Kidney (tissue), 14 donors: ENCODE results near the gene ADARB2. TPM values are rescaled to one million over a fixed set of nuclear protein-coding genes. Genes with fewer than 3 reads are reported as not detected.
A peak's percentile ranks its signal among the peaks of the same experiment; 100 is the strongest.

ENCODE experiments used
- DNase-seq, 5 donors: peaks; one replicate each; pipeline ENCODE4 v3.0.0-alpha.2; 2013 to 2020
- FAIRE-seq: peaks from 2 replicates; lab custom pipeline; 2012; peaks lifted over from hg19 to GRCh38; lab: Jason Lieb, UNC
- H3K27ac ChIP-seq, 2 donors: one replicate each; pipeline ENCODE4 v1.7.0; 2013; ENCODE audit warnings: low read depth in 2 of 2, low read length in 2 of 2, inconsistent platforms in 1 of 2
- H3K27me3 ChIP-seq: one replicate; pipeline ENCODE4 v1.7.1; 2013; ENCODE audit warnings: low read length, inconsistent platforms; ENCODE audit not compliant: control insufficient read depth, insufficient read depth
- H3K36me3 ChIP-seq, 3 donors: one replicate each; pipeline versions ENCODE4 v1.7.0 to v1.7.1; 2013; ENCODE audit warnings: low read length in 3 of 3, control low read depth in 1 of 3, inconsistent platforms in 1 of 3; ENCODE audit not compliant: insufficient read depth in 3 of 3, control insufficient read depth in 2 of 3
- H3K4me1 ChIP-seq, 3 donors: one replicate each; pipeline versions ENCODE4 v1.7.0 to v1.7.1; 2013; ENCODE audit warnings: low read length in 3 of 3, inconsistent platforms in 1 of 3, low read depth in 1 of 3; ENCODE audit not compliant: control insufficient read depth in 2 of 3, insufficient read depth in 2 of 3
- H3K4me3 ChIP-seq, 3 donors: one replicate each; pipeline versions ENCODE4 v1.7.0 to v1.8.1; 2013; ENCODE audit warnings: low read length in 3 of 3, control low read depth in 1 of 3, inconsistent platforms in 1 of 3
- H3K9ac ChIP-seq, 3 donors: one replicate each; pipeline versions ENCODE4 v1.7.0 to v1.7.1; 2013; ENCODE audit warnings: low read length in 3 of 3, control low read depth in 1 of 3, inconsistent platforms in 1 of 3
- H3K9me3 ChIP-seq, 3 donors: one replicate each; pipeline versions ENCODE4 v1.7.0 to v1.7.1; 2013; ENCODE audit warnings: low read length in 3 of 3, control low read depth in 1 of 3, inconsistent platforms in 1 of 3; ENCODE audit not compliant: control insufficient read depth in 2 of 3, insufficient read depth in 1 of 3
- CTCF ChIP-seq: IDR thresholded peaks from 3 replicates; pipeline ENCODE4 v1.5.1; 2012; ENCODE audit warnings: mild to moderate bottlenecking, moderate library complexity, borderline replicate concordance; ENCODE audit not compliant: insufficient read depth; ENCODE audit errors: extremely low read depth
- intact Hi-C: fragments of 100-400 bp; cut with DNase I; formaldehyde crosslinking; loops from one replicate; pipeline ENCODE4 v1.11.1; 2022
- polyA plus RNA-seq: library from polyadenylated mRNA; stranded (reverse); fragments of 350-450 nt; fragmentation: Illumina TruSeq; extraction: RNeasy Lipid Tissue Mini Kit (QIAGEN cat#74804); gene quantifications from one replicate; pipeline ENCODE4 v1.2.3, GENCODE V29; 2014; ENCODE audit warnings: low read depth, low replicate concordance; ENCODE audit not compliant: insufficient read depth
- total RNA-seq: library from RNA; stranded (reverse); fragmentation: NEBNext Ultra II Directional; extraction: Animal tissue kit (Norgen Biotek cat#: 25700); gene quantifications from one replicate; pipeline ENCODE4 v1.2.1, GENCODE V29; 2021
- donor health status: control.
- donor health status: control.
- donor health status: control.
- donor health status: control.
- donor health status: control.
- donor health status: DM: yes; HTN: yes; CAD: no.
- donor health status: Normal renal cell carcinoma (clear cell type).

Gene ADARB2
- total and polyA plus RNA-seq, 2 donors from 2014 or later, result 1.0 to 1.3 TPM

GRCh38 chr10:1244493-1244892, 492.8 kb downstream of the ADARB2 start:
- no peaks in the 10 kb centered on the region for H3K27me3 ChIP-seq
- H3K4me3 ChIP-seq, result no peak overlapping the region
- DNase-seq (no peak), FAIRE-seq (no peak)
- intact Hi-C loops, result no loop called here
- H3K9me3 ChIP-seq, result no peaks in the 10 kb centered on the region
- no peaks in the 10 kb centered on the region for H3K36me3 ChIP-seq
- H3K4me1 ChIP-seq, result no peaks in the 10 kb centered on the region
- H3K27ac ChIP-seq, result no peak overlapping the region
- TF ChIP-seq CTCF, result no peak
- H3K9ac ChIP-seq, result no peak overlapping the region

GRCh38 chr10:1243486-1244234, 493.7 kb downstream of the ADARB2 start:
- Histone ChIP-seq H3K27me3 (no peaks in the 10 kb centered on the region), H3K36me3 (no peaks in the 10 kb centered on the region), H3K4me1 (no peaks in the 10 kb centered on the region), H3K27ac (no peak overlapping the region), H3K9me3 (no peaks in the 10 kb centered on the region), H3K9ac (no peak overlapping the region), H3K4me3 (no peak overlapping the region)
- FAIRE-seq, result no peak
- peak in 3 of 5 donors; percentile 26 to 62 (median 44) for DNase-seq
- intact Hi-C loops, result no loop called here
- no peak for TF ChIP-seq CTCF

GRCh38 chr10:1242975-1243374, 494.4 kb downstream of the ADARB2 start:
- no peak overlapping the region for H3K27ac ChIP-seq
- intact Hi-C loops, result no loop called here
- no peaks in the 10 kb centered on the region for H3K4me1 ChIP-seq
- no peak for FAIRE-seq
- no peaks in the 10 kb centered on the region for H3K27me3 ChIP-seq
- no peaks in the 10 kb centered on the region for H3K9me3 ChIP-seq
- H3K36me3 ChIP-seq, result no peaks in the 10 kb centered on the region
- H3K9ac ChIP-seq, result no peak overlapping the region
- H3K4me3 ChIP-seq, result no peak overlapping the region
- peak in 2 of 5 donors; percentile 21 to 31 for DNase-seq
- TF ChIP-seq CTCF, result no peak
